OCI-LY3 (cell line): ENCODE measurements around the gene TAF4.

Experiments
- CTCF ChIP-seq: fragments of 200-600, 300-600 bp; sonication (generic); IDR thresholded peaks from 2 replicates; pipeline ENCODE4 v1.5.1; 2014; ENCODE audit warnings: antibody characterized with exemption, low read length, low read depth
- EZH2phosphoT487 ChIP-seq: fragments of 200-600 bp; shearing (Covaris generic); IDR thresholded peaks from 2 replicates; pipeline ENCODE4 v1.6.1; 2018; ENCODE audit warnings: antibody characterized with exemption, mixed run types, low read depth

- no peak for TF ChIP-seq CTCF
- TF ChIP-seq EZH2phosphoT487 = no peak
Observed at GRCh38 chr20:62020935-62021701, 44.6 kb downstream of the TAF4 start.
